GM13977 (cell line): Measurements from ENCODE around the gene CCDC27.
"Not testable (repeated sequence)": the region's sequence is repeated elsewhere in the genome, so short reads cannot be mapped to it uniquely, and the experiment has no call there.

Experiments
- DNase-seq: peaks from one replicate; pipeline ENCODE4 v3.0.0; 2012; ENCODE audit warnings: low spot score
- in situ Hi-C: fragments of 300-500 bp; cut with MboI; formaldehyde crosslinking; loops from one replicate; pipeline ENCODE4 v1.12.0; 2022; ENCODE audit warnings: low sequenced_read_pairs, low pct_unique_long_range_greater_than_20kb, mixed read lengths, inconsistent platforms; ENCODE audit not compliant: unreplicated experiment
- TF ChIP-seq, protein P1 (sequence below): IDR thresholded peaks from 2 replicates; pipeline ENCODE4 v1.5.1; 2012; ENCODE audit warnings: mild to moderate bottlenecking, control low read depth; ENCODE audit not compliant: insufficient read depth; ENCODE audit errors: extremely low read depth, missing control alignments

CCDC27 gene

DNA sequence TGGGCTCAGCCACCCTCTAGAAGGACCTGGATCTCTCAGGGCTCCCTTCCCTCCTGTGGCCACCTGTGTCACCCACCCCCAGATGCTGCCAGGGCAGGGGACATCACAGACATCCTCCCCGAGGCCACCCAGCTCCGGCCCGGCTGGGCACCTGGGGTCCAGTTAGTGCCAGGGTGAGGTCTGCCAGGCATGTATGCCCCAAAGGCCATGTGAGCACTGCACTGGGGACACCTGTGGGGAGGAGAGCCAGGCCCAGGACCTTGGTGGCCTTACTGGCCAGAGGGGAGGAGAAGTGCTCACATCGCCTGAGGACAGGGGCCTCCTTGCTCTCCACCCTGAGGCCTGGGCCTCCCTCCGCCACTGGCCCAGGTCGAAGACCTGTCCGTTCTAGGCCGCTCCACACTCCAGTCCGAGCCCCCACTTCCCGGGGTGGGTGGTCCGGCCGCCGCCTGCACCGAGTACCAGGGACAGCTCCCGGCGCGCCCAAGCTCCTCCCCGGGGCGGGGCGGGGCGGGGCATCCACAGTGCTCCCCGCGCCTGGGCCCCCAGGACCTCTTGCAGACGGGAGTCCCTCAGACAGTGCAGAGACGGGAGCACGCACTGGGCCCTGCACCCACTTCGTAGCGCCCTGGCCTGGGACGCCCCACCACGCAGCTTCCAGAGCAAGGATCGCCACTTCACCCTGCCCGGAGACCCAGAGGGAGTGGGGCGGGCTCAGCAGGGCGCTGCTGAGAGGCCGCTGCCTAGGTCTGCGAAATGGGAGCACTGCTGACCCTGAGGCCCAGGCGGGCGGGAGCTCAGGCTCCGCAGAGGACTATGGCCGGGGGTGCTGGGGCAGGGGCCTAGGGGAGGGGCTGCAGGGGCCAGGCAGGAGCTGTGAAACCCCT lies 34.3 kb upstream of the CCDC27 start:
- DNase-seq: peak; percentile 77
- TF ChIP-seq, protein P1, sequence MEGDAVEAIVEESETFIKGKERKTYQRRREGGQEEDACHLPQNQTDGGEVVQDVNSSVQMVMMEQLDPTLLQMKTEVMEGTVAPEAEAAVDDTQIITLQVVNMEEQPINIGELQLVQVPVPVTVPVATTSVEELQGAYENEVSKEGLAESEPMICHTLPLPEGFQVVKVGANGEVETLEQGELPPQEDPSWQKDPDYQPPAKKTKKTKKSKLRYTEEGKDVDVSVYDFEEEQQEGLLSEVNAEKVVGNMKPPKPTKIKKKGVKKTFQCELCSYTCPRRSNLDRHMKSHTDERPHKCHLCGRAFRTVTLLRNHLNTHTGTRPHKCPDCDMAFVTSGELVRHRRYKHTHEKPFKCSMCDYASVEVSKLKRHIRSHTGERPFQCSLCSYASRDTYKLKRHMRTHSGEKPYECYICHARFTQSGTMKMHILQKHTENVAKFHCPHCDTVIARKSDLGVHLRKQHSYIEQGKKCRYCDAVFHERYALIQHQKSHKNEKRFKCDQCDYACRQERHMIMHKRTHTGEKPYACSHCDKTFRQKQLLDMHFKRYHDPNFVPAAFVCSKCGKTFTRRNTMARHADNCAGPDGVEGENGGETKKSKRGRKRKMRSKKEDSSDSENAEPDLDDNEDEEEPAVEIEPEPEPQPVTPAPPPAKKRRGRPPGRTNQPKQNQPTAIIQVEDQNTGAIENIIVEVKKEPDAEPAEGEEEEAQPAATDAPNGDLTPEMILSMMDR: no peak
- in situ Hi-C loops: no loop called here

DNA sequence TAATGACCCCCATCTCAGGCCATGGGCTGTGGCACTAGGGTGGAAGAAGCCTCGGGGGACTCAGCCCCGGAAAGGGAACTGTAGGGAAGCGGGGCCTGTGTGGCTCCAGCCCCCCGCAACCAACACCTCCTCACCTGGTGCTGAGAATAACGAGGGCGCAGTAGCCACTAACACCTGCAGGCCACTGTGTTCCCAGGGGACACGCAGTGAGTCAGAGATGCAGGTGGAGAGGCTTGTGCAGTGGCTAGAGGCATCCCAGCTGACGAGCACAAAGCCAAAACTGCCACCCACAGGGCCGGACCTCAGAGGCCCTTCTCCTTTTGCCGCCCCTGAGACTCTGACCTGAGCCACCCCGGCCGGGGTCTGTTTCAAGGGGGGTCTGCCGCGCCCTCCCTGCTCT lies 33.5 kb upstream of the CCDC27 start:
- TF ChIP-seq, protein P1: no peak
- in situ Hi-C loops: no loop called here
- DNase-seq: no peak

DNA sequence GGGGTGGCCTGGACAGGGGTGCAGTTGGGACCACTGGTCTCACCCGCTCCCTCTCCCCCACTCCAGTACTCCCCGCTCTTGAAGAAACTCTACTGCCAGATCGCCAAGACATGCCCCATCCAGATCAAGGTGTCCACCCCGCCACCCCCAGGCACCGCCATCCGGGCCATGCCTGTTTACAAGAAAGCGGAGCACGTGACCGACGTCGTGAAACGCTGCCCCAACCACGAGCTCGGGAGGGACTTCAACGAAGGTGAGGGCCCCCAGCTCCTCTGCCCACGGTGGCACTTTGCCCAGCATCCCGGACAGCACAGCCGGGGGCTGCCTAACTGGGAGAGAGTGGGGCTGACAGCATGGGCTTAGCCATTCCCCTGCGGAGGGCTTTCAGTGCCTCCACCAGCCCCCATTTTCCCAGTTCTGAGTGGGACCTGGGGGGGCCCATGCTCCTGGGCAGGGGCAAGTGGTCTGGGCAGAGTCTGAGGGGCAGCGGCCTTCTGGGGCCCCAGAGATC lies 30.2 kb upstream of the CCDC27 start:
- TF ChIP-seq, protein P1: no peak
- in situ Hi-C loops: no loop called here
- no peak for DNase-seq

DNA sequence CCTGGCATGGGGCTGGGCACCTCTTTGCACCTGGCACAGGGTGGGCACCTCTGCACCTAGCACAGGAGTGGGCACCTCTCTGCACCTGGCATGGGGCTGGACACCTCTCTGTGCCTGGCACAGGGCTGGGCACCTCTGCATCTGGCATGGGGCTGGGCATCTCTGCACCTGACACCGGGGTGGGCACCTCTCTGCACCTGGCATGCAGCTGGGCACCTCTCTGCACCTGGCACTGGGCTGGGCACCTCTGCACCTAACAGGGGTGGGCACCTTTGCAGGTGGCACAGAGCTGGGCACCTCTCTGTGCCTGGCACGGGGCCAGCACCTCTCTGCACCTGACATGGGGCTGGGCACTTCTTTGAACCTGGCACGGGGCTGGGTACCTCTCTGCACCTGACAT lies 29.4 kb upstream of the CCDC27 start:
- in situ Hi-C loops: no loop called here
- TF ChIP-seq, protein P1: no peak

DNA sequence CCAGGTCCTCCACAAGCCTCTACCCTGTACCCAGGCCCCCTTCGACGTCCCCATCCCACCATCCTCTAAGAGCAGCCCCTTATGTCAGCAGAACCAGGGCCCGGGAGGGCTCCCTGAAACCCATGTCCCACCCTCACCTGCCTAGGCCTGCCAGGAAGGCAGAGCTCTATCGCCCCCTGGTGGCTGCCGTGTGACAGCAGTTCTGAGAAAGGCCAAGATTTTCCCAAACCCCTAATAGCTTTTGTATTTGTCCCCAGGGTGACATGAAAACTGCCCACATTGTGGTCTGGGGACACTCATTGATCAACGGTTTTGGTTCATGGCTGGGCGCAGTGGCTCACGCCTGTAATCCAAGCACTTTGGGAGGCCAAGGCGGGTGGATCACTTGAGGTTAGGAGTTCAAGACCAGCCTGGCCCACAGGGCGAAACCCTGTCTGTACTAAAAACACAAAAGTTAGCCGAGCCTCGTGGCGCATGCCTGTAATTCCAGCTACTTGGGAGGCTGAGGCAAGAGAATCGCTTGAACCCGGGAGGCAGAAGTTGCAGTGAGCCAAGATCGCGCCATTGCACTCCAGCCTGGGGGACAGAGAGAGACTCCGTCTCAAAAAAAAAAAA lies 27.7 kb upstream of the CCDC27 start:
- in situ Hi-C loops: not testable (repeated sequence)
- TF ChIP-seq, protein P1: peak; percentile 99
- DNase-seq: peak; percentile 86

More for the DNA sequence above, 29.4 kb upstream of the CCDC27 start:
- no peak for DNase-seq

DNA sequence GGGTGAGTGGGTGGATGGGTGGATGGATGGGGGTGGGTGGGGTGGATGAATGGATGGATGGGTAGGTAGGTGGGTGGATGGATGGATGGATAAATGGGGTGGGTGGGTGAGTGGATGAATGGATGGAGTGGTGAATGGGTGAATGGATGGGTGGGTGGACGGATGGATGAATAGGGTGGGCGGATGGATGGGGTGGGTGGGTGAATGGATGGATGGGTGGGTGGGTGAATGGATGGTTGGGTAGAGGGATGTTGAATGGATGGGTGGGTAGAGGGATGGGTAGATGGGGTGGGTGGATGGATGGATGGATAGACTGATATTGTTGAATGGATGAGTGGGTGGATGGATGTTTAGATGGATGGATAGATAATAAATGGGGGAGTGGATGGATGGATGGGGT lies 26.9 kb upstream of the CCDC27 start:
- no peak for DNase-seq
- in situ Hi-C loops: no loop called here

More for the DNA sequence above, 26.9 kb upstream of the CCDC27 start:
- TF ChIP-seq, protein P1: no peak
